HepG2 (cell line): ENCODE measurements around the gene LAMC1. TPM values are rescaled to one million over a fixed set of nuclear protein-coding genes. Genes with fewer than 3 reads are reported as not detected.

Experiments used
- CREM ChIP-seq, 2 experiments: sonication (generic) in 1 of 2; formaldehyde crosslinking in 1 of 2; IDR thresholded peaks; 2 replicates each; pipeline versions ENCODE4 v1.4.0 to v1.6.1; 2016 to 2020; ENCODE audit warnings: antibody characterized with exemption in 1 of 2, mild to moderate bottlenecking in 1 of 2, missing genetic modification reagents in 1 of 2
- GTF3A ChIP-seq: sonication (generic); formaldehyde crosslinking; conservative IDR thresholded peaks from 2 replicates; pipeline ENCODE4 v1.4.0; 2020; ENCODE audit warnings: mild to moderate bottlenecking, missing genetic modification reagents
- NCOA1 ChIP-seq: sonication (generic); formaldehyde crosslinking; IDR thresholded peaks from 2 replicates; pipeline ENCODE4 v1.9.0; 2021; ENCODE audit warnings: missing genetic modification reagents
- PITX1 ChIP-seq: sonication (generic); formaldehyde crosslinking; IDR thresholded peaks from 2 replicates; pipeline ENCODE4 v1.5.1; 2020; ENCODE audit warnings: mild to moderate bottlenecking, missing genetic modification reagents
- TBX2 ChIP-seq: sonication (generic); formaldehyde crosslinking; IDR thresholded peaks from 2 replicates; pipeline ENCODE4 v1.5.0; 2020; ENCODE audit warnings: missing genetic modification reagents, mild to moderate bottlenecking, borderline replicate concordance
- ZFP90 ChIP-seq: sonication (generic); formaldehyde crosslinking; IDR thresholded peaks from 2 replicates; pipeline ENCODE4 v1.8.0; 2022; ENCODE audit warnings: missing genetic modification reagents, mild to moderate bottlenecking, inconsistent platforms, borderline replicate concordance
- ZNF430 ChIP-seq: sonication (generic); formaldehyde crosslinking; IDR thresholded peaks from 2 replicates; pipeline ENCODE4 v1.9.0; 2021; ENCODE audit warnings: mild to moderate bottlenecking, missing genetic modification reagents
- ZZZ3 ChIP-seq: sonication (generic); formaldehyde crosslinking; IDR thresholded peaks from 2 replicates; pipeline ENCODE4 v1.4.0; 2020; ENCODE audit warnings: missing genetic modification reagents, mild to moderate bottlenecking, borderline replicate concordance
- polyA plus RNA-seq, 8 experiments: library from polyadenylated mRNA; depleted of rRNA in 3 of 8; stranded (reverse) in 7 of 8; unstranded in 1 of 8; fragments of >200 nt; fragmentation: Illumina TruSeq in 4 of 8; extraction: Trizol in 4 of 8; gene quantifications; 2 replicates each; pipeline versions ENCODE4 v1.2.1 to v1.2.3, GENCODE V29; 2011 to 2016; ENCODE audit warnings: low read depth in 4 of 8, missing spikeins in 1 of 8, mixed read lengths in 1 of 8; ENCODE audit not compliant: insufficient read depth in 1 of 8
- total RNA-seq, 5 experiments: library from RNA; depleted of rRNA; stranded (reverse); fragments of >200 nt; fragmentation: Illumina TruSeq; extraction: Trizol; gene quantifications; 2 replicates each; pipeline ENCODE4 v1.2.3, GENCODE V29; 2016; ENCODE audit warnings: low read depth in 1 of 5
- TF ChIP-seq, protein P1 (sequence below): IDR thresholded peaks from 2 replicates; pipeline ENCODE4 v1.4.0; 2020; ENCODE audit warnings: mild to moderate bottlenecking, missing genetic modification reagents
- TF ChIP-seq, protein P2 (sequence below): sonication (generic); formaldehyde crosslinking; IDR thresholded peaks from 2 replicates; pipeline ENCODE4 v1.9.0; 2021; ENCODE audit warnings: missing genetic modification reagents, borderline replicate concordance
- TF ChIP-seq, protein P3 (sequence below): sonication (generic); formaldehyde crosslinking; IDR thresholded peaks from 2 replicates; pipeline ENCODE4 v1.4.0; 2020; ENCODE audit warnings: missing genetic modification reagents, mild to moderate bottlenecking, borderline replicate concordance
- TF ChIP-seq, protein P4 (sequence below): sonication (generic); formaldehyde crosslinking; IDR thresholded peaks from 2 replicates; pipeline ENCODE4 v1.4.0; 2020; ENCODE audit warnings: missing genetic modification reagents
- TF ChIP-seq, protein P5 (sequence below): IDR thresholded peaks from 2 replicates; pipeline ENCODE4 v1.6.1; 2016; ENCODE audit warnings: low read depth, borderline replicate concordance
- TF ChIP-seq, protein P6 (sequence below): sonication (generic); formaldehyde crosslinking; IDR thresholded peaks from 2 replicates; pipeline ENCODE4 v1.4.0; 2020; ENCODE audit warnings: missing genetic modification reagents, low read depth, mild to moderate bottlenecking, borderline replicate concordance

LAMC1 gene
- total and polyA plus RNA-seq, 2 of the 13 experiments (the other 11 are each of a cell fraction or from before 2014, with no cell fraction given): 58.5 to 137 TPM

DNA sequence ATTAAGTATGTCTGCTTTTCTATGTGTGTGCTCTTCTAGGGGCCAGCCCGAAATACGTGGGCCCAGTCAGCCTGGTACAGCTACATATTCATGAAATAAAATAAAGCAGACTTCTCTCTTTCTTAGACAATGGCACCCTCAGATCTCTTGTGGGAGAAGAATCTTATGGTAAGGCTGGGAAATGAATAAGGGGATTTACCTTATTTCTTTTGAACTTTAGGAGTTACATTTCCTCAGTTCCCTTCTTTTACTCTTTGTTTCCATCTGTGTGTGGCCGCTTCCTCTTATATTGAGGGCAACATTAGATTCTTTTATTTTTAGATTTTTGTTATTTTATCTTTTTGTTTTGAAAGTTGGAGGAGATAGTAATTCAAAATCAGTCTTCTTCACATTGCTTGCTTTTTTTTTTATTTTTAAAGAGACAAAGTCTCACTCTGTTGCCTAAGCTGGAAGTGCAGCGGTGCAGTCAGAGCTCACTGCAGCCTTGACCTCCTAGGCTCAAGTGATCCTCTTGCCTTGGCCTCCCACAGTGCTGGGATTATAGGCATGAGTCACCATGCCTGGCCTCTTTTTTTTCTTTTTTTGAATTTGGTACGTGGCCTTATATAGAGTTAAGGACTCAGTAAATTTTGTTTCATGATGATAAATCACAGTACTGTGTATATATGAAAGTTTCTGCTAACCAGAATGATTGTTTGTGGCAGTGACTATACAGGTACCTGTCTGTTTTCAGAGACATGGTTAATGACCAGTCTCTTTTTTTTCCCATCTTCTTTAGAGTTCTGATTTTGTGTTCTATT lies 9.1 kb downstream of the LAMC1 start (continued):
- TF ChIP-seq, protein P1, sequence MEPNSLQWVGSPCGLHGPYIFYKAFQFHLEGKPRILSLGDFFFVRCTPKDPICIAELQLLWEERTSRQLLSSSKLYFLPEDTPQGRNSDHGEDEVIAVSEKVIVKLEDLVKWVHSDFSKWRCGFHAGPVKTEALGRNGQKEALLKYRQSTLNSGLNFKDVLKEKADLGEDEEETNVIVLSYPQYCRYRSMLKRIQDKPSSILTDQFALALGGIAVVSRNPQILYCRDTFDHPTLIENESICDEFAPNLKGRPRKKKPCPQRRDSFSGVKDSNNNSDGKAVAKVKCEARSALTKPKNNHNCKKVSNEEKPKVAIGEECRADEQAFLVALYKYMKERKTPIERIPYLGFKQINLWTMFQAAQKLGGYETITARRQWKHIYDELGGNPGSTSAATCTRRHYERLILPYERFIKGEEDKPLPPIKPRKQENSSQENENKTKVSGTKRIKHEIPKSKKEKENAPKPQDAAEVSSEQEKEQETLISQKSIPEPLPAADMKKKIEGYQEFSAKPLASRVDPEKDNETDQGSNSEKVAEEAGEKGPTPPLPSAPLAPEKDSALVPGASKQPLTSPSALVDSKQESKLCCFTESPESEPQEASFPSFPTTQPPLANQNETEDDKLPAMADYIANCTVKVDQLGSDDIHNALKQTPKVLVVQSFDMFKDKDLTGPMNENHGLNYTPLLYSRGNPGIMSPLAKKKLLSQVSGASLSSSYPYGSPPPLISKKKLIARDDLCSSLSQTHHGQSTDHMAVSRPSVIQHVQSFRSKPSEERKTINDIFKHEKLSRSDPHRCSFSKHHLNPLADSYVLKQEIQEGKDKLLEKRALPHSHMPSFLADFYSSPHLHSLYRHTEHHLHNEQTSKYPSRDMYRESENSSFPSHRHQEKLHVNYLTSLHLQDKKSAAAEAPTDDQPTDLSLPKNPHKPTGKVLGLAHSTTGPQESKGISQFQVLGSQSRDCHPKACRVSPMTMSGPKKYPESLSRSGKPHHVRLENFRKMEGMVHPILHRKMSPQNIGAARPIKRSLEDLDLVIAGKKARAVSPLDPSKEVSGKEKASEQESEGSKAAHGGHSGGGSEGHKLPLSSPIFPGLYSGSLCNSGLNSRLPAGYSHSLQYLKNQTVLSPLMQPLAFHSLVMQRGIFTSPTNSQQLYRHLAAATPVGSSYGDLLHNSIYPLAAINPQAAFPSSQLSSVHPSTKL (CRISPR knock-in tag): peak; percentile 59; the same call in 1 of the 2 replicates
- TF ChIP-seq ZFP90 (CRISPR knock-in tag) (no peak), ZNF430 (CRISPR knock-in tag) (no peak), TBX2 (no peak), GTF3A (no peak), ZZZ3 (CRISPR knock-in tag) (no peak), NCOA1 (CRISPR knock-in tag) (no peak), PITX1 (CRISPR knock-in tag) (peak; percentile 68; the same call in 1 of the 2 replicates), CREM (IDR thresholded peaks at IDR 0.05) (0 out of 2 replicates have a peak, but pooled peaks have one; percentile 13), CREM (CRISPR knock-in tag; IDR thresholded peaks at IDR 0.05) (no peak)
- TF ChIP-seq, protein P2, sequence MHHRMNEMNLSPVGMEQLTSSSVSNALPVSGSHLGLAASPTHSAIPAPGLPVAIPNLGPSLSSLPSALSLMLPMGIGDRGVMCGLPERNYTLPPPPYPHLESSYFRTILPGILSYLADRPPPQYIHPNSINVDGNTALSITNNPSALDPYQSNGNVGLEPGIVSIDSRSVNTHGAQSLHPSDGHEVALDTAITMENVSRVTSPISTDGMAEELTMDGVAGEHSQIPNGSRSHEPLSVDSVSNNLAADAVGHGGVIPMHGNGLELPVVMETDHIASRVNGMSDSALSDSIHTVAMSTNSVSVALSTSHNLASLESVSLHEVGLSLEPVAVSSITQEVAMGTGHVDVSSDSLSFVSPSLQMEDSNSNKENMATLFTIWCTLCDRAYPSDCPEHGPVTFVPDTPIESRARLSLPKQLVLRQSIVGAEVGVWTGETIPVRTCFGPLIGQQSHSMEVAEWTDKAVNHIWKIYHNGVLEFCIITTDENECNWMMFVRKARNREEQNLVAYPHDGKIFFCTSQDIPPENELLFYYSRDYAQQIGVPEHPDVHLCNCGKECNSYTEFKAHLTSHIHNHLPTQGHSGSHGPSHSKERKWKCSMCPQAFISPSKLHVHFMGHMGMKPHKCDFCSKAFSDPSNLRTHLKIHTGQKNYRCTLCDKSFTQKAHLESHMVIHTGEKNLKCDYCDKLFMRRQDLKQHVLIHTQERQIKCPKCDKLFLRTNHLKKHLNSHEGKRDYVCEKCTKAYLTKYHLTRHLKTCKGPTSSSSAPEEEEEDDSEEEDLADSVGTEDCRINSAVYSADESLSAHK (CRISPR knock-in tag): no peak
- TF ChIP-seq, protein P3, sequence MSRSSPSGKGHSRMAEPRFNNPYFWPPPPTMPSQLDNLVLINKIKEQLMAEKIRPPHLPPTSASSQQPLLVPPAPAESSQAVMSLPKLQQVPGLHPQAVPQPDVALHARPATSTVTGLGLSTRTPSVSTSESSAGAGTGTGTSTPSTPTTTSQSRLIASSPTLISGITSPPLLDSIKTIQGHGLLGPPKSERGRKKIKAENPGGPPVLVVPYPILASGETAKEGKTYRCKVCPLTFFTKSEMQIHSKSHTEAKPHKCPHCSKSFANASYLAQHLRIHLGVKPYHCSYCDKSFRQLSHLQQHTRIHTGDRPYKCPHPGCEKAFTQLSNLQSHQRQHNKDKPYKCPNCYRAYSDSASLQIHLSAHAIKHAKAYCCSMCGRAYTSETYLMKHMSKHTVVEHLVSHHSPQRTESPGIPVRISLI: peak; percentile 89
- TF ChIP-seq, protein P4, sequence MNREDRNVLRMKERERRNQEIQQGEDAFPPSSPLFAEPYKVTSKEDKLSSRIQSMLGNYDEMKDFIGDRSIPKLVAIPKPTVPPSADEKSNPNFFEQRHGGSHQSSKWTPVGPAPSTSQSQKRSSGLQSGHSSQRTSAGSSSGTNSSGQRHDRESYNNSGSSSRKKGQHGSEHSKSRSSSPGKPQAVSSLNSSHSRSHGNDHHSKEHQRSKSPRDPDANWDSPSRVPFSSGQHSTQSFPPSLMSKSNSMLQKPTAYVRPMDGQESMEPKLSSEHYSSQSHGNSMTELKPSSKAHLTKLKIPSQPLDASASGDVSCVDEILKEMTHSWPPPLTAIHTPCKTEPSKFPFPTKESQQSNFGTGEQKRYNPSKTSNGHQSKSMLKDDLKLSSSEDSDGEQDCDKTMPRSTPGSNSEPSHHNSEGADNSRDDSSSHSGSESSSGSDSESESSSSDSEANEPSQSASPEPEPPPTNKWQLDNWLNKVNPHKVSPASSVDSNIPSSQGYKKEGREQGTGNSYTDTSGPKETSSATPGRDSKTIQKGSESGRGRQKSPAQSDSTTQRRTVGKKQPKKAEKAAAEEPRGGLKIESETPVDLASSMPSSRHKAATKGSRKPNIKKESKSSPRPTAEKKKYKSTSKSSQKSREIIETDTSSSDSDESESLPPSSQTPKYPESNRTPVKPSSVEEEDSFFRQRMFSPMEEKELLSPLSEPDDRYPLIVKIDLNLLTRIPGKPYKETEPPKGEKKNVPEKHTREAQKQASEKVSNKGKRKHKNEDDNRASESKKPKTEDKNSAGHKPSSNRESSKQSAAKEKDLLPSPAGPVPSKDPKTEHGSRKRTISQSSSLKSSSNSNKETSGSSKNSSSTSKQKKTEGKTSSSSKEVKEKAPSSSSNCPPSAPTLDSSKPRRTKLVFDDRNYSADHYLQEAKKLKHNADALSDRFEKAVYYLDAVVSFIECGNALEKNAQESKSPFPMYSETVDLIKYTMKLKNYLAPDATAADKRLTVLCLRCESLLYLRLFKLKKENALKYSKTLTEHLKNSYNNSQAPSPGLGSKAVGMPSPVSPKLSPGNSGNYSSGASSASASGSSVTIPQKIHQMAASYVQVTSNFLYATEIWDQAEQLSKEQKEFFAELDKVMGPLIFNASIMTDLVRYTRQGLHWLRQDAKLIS (CRISPR knock-in tag): no peak
- TF ChIP-seq, protein P5, sequence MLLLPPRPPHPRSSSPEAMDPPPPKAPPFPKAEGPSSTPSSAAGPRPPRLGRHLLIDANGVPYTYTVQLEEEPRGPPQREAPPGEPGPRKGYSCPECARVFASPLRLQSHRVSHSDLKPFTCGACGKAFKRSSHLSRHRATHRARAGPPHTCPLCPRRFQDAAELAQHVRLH (CRISPR knock-in tag): 0 out of 2 replicates have a peak, but pooled peaks have one; percentile 38
- TF ChIP-seq, protein P6, sequence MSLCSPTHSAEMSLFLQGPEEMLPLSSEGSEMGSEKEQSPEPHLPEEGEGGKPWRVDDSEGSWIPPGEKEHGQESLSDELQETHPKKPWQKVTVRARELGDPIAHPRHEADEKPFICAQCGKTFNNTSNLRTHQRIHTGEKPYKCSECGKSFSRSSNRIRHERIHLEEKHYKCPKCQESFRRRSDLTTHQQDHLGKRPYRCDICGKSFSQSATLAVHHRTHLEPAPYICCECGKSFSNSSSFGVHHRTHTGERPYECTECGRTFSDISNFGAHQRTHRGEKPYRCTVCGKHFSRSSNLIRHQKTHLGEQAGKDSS: no peak
